KOPT-K1 (cell line): ENCODE measurements around the gene ALG9.

Experiments
- H3K27ac ChIP-seq: fragments of 200-600 bp; sonication (generic); 2 replicates; pipeline ENCODE4 v1.5.1; 2016; ENCODE audit warnings: antibody characterized with exemption, mild to moderate bottlenecking, low read depth, low read length; ENCODE audit not compliant: poor library complexity, severe bottlenecking
- H3K36me3 ChIP-seq: fragments of 200-600 bp; sonication (generic); 2 replicates; pipeline ENCODE4 v1.5.1; 2017; ENCODE audit warnings: antibody characterized with exemption, mild to moderate bottlenecking, low read length, moderate library complexity; ENCODE audit not compliant: insufficient read depth
- H3K9me3 ChIP-seq: fragments of 200-600 bp; sonication (generic); 2 replicates; pipeline ENCODE4 v1.5.1; 2017; ENCODE audit warnings: antibody characterized with exemption, low read length, mild to moderate bottlenecking; ENCODE audit not compliant: insufficient read depth, poor library complexity, severe bottlenecking

The ALG9 gene

DNA sequence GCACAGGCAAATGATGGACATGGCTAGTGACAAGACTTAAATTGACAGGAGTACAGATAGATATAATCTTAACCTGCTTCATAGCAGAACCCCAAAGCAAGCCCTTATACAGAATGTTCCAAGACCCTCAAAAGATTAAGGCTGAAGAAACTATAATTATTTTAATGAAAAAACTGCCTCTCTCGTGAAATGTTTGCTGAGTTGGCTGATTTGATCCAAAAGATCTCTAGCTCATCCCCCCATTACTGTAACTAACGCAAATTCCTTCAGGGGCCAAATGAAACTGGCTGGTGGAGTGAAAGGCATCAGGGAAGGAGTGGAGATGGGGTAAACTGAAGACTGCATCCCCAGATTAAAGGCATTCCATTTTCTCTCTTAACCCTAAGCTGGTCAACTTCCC is 19.3 kb downstream of the ALG9 start:
- Histone ChIP-seq H3K27ac (no peak overlapping the region), H3K36me3 (peaks cover 98% of the 10 kb centered on the region), H3K9me3 (no peaks in the 10 kb centered on the region)

DNA sequence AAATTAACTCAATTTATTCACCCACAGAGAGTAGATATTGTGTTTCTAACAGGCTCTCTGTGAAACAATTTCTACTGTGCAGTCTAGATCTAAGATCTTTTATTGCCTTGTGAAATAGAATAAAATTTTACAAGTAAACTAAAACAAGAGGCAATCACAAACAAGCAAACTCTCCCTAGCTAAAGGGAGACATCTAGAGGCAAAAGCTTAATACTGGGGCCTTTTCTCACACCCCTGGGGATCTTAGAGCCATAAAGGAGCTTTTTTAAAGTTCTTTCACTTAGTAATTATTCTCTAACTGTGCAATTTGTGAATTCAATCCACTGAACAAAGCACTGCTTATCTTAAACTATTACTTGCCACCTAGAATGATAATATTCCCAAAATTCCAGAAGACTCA is 19.7 kb downstream of the ALG9 start:
- no peaks in the 10 kb centered on the region for H3K9me3 ChIP-seq
- peaks cover 99% of the 10 kb centered on the region for H3K36me3 ChIP-seq

DNA sequence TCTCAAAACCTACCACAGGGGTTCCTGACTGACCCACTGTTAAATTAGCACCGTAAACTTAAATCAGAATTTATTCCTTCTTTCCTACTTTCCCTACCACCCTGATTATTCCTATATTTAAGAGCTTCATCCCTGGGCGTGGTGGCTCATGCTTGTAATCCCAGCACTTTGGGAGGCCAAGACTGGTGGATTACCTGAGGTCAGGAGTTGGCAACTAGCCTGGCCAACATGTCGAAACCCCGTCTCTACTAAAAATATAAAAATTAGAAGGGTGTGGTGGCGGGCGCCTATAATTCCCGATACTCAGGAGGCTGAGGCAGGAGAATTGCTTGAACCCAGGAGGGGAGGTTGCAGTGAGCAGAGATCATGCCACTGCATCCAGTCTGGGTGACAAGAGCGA is 20.3 kb downstream of the ALG9 start:
- Histone ChIP-seq H3K27ac (no peak overlapping the region), H3K36me3 (peaks cover 99% of the 10 kb centered on the region), H3K9me3 (no peaks in the 10 kb centered on the region)

More for the DNA sequence above, 19.7 kb downstream of the ALG9 start:
- H3K27ac ChIP-seq = no peak overlapping the region

DNA sequence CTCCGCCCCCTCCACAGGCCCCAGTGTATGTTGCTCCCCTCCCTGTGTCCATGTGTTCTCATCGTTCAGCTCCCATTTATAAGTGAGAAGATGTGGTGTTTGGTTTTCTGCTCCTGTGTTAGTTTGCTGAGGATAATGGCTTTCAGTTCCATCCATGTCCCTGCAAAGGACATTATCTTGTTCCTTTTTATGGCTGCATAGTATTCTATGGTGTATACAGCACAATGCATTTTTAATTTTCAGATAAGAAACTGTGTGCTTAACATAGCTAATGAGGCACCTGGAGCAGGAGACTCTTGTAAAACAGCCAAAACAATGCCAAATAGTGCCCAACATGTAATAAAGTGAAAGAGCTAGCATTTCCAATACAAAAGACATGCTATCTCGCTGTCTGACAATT is 21.8 kb downstream of the ALG9 start:
- H3K27ac ChIP-seq = no peak overlapping the region
- peaks cover 100% of the 10 kb centered on the region for H3K36me3 ChIP-seq
- no peaks in the 10 kb centered on the region for H3K9me3 ChIP-seq

DNA sequence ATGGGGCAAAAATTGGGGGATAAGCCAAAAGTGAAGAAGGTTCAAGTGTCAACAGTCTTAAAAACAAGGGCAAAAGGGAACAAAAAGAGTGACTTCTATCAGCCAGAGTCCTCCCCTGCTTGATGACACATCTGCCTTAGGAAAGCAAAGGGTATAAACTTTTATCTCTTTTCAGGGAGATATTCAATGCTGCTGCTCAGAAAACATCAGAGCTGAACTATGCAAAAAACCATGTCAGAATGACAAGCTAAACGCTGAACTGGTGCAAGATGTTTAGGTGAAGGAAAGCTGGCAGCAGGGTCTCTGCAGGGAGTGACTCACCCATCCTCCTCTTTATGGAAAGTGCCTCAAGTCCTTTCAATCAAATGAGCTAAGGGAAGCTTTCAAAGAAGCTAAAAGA is 24.7 kb downstream of the ALG9 start:
- H3K27ac ChIP-seq = no peak overlapping the region

DNA sequence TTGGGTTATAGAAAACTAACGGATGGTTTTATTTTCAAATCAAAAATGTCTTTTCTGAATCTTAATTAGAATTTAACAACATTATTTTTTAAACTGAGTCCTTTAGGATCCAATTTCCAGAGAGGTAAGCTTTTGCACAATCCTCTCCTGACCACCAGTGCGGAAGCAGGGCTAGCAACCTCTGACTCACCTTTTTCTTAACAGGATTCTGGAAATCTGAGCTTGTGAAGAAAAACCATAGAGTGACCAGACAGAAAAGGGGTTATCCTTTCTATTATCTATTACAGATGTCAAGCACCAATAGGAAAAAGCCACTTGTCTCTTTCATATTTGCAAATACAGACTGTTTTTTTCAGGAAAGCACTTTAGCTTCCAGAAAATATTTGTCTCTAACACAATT is 25.3 kb downstream of the ALG9 start:
- peaks cover 94% of the 10 kb centered on the region for H3K36me3 ChIP-seq
- H3K9me3 ChIP-seq = no peaks in the 10 kb centered on the region
- H3K27ac ChIP-seq = no peak overlapping the region

More for the DNA sequence above, 24.7 kb downstream of the ALG9 start:
- Histone ChIP-seq H3K9me3 (no peaks in the 10 kb centered on the region), H3K36me3 (peaks cover 99% of the 10 kb centered on the region)

DNA sequence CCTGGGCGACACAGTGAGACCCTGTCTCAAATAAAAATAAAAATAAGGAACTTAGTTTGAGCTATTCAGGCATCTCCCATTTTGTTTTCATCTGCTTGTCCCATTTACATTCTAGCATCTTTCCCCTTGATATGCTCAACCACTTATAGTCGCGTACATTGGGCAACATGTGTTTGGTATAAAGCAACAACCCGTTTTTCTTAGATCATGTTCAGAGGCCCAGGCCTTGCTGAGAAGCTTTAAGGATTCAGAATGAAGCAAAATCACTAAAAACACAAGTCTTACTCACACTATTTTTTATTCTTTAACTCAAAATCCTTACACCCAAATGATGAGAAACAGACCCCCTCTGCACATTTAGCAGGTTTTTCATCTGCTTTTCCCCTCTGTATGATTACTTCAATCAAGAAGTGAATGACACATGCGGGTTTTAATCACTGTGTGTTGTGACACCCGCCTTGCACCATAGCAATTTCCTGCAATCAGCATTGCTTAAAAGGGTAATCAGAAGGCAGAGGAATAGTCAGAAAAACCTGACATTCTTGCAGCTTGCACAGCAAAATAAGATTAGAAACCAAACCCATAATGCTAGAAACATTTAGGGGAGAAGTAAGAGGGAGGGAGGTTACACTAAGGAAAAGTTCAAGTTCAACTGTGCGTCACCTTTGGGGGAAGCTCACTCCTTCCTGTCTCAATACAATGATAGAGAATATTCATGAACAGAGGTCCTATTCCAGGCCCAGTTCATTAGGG is 25.9 kb downstream of the ALG9 start:
- Histone ChIP-seq H3K36me3 (peaks cover 94% of the 10 kb centered on the region), H3K9me3 (no peaks in the 10 kb centered on the region), H3K27ac (no peak overlapping the region)

DNA sequence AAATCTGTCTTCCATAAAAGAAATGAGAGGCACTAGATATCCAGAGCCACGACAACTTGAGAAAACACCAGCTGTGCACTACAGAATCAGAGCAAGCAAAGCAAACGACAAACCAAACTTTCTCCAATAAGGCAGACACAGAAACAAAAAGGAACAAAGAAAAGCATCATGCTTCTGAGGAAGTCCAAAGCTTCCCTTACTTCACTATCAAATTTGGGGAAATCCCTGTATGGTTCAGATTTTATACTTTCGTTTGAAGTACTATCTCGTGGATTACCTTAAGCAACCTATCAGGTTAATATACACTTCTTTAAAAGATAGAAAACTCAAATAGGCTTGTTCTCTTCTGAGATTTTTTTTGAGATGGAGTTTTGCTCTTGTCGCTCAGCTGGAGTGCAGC is 27.7 kb downstream of the ALG9 start:
- Histone ChIP-seq H3K36me3 (peaks cover 87% of the 10 kb centered on the region), H3K9me3 (no peaks in the 10 kb centered on the region), H3K27ac (no peak overlapping the region)

DNA sequence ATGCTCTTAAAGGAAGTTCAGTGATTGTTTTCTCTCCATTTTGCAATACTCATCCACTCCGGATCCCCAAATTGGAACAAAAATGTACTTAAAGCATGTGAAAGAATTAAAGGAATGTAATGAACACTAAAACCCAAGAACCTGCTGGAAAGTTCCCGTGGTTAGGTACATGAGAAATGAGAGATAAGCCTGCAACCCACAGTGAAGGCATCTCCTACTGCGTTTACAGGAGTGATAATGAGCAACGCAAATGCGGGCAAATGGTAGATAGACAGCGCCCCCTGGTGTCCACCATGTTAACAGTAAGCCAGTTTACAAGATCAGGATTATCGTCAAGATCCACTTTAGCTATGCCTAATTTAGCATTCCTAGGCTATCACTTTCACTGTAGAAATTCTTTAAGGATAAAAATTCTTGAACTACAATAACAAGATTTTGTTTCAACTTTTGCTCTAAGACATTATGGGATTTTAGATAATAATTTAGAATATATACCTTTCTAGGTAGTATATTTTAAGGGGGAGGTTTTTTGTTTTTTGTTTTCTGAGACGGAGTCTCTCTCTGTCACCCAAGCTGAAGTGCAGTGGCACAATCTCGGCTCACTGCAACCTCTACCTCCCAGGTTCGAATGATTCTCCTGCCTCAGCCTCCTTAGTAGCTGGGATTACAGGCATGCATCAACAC is 29.9 kb downstream of the ALG9 start:
- Histone ChIP-seq H3K36me3 (peaks cover 87% of the 10 kb centered on the region), H3K9me3 (no peaks in the 10 kb centered on the region), H3K27ac (no peak overlapping the region)

DNA sequence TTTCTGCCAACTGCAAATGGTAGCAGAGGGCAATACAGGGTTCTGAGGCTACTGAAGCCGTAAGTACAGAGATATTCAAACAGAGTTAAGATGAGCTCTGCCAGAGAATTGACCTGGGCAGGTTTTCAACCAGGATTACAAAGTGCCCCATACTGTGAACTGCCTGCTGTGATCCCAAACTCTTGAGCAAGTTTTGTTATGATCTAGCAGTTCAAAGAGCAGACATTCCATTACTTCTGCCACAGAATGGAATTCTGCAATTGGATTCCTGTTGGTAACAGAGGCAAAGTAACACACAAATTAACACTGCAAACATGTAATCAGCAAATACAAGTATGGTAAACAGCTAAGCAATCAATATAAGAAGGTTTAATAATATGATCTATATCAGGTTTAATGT is 31.2 kb downstream of the ALG9 start:
- no peak overlapping the region for H3K27ac ChIP-seq
- H3K9me3 ChIP-seq = no peaks in the 10 kb centered on the region
- peaks cover 87% of the 10 kb centered on the region for H3K36me3 ChIP-seq

DNA sequence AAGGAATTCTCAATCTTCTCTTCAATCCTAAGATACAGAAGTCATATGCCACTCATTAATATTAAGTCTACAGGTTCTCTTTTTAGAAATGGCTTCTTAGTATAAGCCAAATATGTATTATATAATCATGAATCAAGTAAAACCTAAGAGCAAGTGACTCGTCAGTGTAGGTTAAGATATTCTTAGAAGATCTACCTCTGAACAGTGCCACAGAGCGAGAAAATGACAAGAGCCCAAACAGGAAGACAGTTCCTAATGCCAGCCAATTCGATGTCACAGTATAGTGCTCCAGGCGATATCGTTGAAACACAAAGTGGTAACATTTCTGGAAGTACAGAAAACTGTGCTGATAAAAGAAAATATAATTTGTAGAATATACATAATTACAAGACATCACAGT is 33.3 kb downstream of the ALG9 start:
- H3K9me3 ChIP-seq = no peaks in the 10 kb centered on the region
- H3K27ac ChIP-seq = no peak overlapping the region
- peaks cover 87% of the 10 kb centered on the region for H3K36me3 ChIP-seq

DNA sequence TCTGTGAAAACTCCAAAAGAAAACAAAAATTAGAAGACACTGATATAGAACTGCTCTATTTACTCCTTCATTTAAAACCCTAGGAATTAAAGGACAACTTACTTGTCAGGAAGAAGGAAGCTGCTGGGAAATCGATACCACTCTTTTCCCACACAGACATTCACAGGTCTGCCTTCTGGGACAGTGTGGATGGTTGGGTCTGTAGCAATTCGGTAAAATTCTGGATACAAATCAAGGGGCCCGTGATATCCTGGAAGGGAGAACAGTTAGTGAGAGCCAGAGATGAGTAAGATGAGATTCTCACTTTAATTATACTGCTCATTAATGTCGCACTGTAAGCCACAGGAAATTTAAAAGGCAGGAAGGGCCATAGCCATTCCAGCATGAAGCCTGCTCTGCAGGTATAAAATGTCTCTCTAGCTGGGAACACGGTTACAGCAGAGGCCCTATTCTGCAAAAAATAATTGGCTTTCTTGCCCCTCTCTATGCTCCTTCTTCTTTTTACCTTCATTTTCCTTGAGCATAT is 34.0 kb downstream of the ALG9 start:
- Histone ChIP-seq H3K36me3 (peaks cover 87% of the 10 kb centered on the region), H3K9me3 (no peaks in the 10 kb centered on the region), H3K27ac (no peak overlapping the region)

DNA sequence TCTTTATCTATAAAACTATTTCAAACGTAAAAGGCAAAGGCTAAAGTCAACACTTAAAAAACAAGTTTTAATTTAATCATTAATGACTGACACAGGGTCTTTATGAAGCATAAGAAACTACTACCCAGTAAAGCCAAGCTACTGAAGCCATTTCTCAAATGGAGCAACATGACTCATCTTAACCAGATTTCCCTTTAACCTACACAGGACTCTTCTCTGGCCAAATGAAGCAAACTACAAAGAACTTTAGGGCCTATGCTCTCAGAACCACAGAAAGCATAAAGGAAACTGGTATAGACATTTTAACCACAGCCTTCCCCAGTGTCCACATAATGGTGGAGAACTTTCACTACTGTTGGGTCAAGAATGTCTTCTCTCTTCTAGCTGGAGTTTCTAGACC is 34.7 kb downstream of the ALG9 start:
- Histone ChIP-seq H3K9me3 (no peaks in the 10 kb centered on the region), H3K27ac (no peak overlapping the region), H3K36me3 (peaks cover 87% of the 10 kb centered on the region)

DNA sequence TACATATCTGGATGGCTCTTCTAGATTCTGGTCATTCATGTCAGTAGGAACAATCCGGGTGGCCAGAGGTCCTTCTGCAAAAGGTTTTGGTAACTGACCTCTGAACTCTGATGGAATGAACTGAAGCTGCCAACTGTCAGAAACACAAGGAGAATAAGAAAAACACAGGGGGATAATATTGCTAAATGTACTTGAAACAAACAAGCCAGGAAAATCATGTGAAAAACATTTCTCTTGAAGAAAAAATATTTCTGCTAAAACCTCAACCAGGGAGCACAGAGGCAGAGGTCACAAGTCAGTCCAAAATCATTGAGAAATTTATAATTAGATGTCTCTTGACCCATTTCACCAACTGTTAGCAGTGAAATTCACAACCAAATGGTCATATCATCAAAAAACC is 35.2 kb downstream of the ALG9 start:
- Histone ChIP-seq H3K36me3 (peaks cover 91% of the 10 kb centered on the region), H3K27ac (no peak overlapping the region)

DNA sequence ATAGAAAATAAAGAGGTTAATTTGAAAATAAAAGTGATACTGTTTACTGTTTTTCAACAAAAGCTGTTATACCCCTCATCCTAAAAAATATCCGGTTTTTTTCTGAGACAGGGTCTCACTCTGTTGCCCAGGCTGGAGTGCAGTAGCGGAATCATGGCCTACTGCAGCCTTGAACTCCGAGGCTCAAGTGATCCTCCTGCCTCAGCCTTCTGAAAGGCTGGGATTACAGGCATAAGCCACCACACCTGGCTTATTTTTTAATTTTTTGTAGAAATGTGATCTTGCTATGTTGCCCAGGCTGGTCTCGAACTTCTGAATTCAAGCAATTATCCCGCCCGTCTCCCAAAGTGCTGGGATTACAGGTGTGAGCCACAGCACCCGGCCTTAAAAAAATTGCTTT is 35.7 kb downstream of the ALG9 start:
- Histone ChIP-seq H3K27ac (no peak overlapping the region), H3K9me3 (no peaks in the 10 kb centered on the region), H3K36me3 (peaks cover 91% of the 10 kb centered on the region)

More for the DNA sequence above, 35.2 kb downstream of the ALG9 start:
- no peaks in the 10 kb centered on the region for H3K9me3 ChIP-seq
